HepG2 (cell line): ENCODE results near the gene SLCO4A1. TPM values are rescaled to one million over a fixed set of nuclear protein-coding genes. Genes with fewer than 3 reads are reported as not detected.

Experiments
- AFF4 ChIP-seq: sonication (generic); formaldehyde crosslinking; IDR thresholded peaks from 2 replicates; pipeline ENCODE4 v1.4.0; 2020; ENCODE audit warnings: missing genetic modification reagents
- CTCF ChIP-seq: sonication (generic); formaldehyde crosslinking; IDR thresholded peaks from 2 replicates; pipeline ENCODE4 v1.5.0; 2020; ENCODE audit warnings: mild to moderate bottlenecking, missing genetic modification reagents, moderate library complexity
- EHMT2 ChIP-seq: fragments of 200-600 bp; sonication (generic); IDR thresholded peaks from 2 replicates; pipeline ENCODE4 v1.7.0; 2017; ENCODE audit warnings: antibody characterized with exemption, low read depth, low read length, borderline replicate concordance
- GATA4 ChIP-seq: sonication (generic); IDR thresholded peaks from 2 replicates; pipeline ENCODE4 v1.6.1; 2016; ENCODE audit warnings: antibody characterized with exemption, low read depth, borderline replicate concordance
- GRHL1 ChIP-seq: sonication (generic); formaldehyde crosslinking; conservative IDR thresholded peaks from 2 replicates; pipeline ENCODE4 v1.8.0; 2022; ENCODE audit warnings: missing genetic modification reagents
- GTF3A ChIP-seq: sonication (generic); formaldehyde crosslinking; conservative IDR thresholded peaks from 2 replicates; pipeline ENCODE4 v1.4.0; 2020; ENCODE audit warnings: mild to moderate bottlenecking, missing genetic modification reagents
- HNF1B ChIP-seq: sonication (generic); formaldehyde crosslinking; IDR thresholded peaks from 2 replicates; pipeline ENCODE4 v1.5.1; 2020; ENCODE audit warnings: mild to moderate bottlenecking, moderate library complexity, missing genetic modification reagents
- IKZF4 ChIP-seq: sonication (generic); formaldehyde crosslinking; IDR thresholded peaks from 2 replicates; pipeline ENCODE4 v1.5.1; 2020; ENCODE audit warnings: borderline replicate concordance, mild to moderate bottlenecking, low read depth, missing genetic modification reagents; ENCODE audit errors: not compliant biosample characterization
- KMT2A ChIP-seq: sonication (generic); formaldehyde crosslinking; IDR thresholded peaks from 2 replicates; pipeline ENCODE4 v1.4.0; 2020; ENCODE audit warnings: missing genetic modification reagents
- MXD4 ChIP-seq: IDR thresholded peaks from 2 replicates; pipeline ENCODE4 v1.6.1; 2016; ENCODE audit warnings: mild to moderate bottlenecking, missing biosample characterization, missing genetic modification reagents
- RFX1 ChIP-seq: fragments of 450-650 bp; IDR thresholded peaks from 2 replicates; pipeline ENCODE4 v1.6.1; 2017
- SALL1 ChIP-seq: sonication (generic); formaldehyde crosslinking; IDR thresholded peaks from 2 replicates; pipeline ENCODE4 v1.8.0; 2022; ENCODE audit warnings: mild to moderate bottlenecking, missing genetic modification reagents
- THAP7 ChIP-seq: sonication (generic); formaldehyde crosslinking; IDR thresholded peaks from 2 replicates; pipeline ENCODE4 v1.8.1; 2023; ENCODE audit warnings: mild to moderate bottlenecking, missing genetic modification reagents
- U2AF1 ChIP-seq: fragments of 200-400 bp; formaldehyde crosslinking; optimal IDR thresholded peaks from 2 replicates; pipeline ENCODE3; 2017; ENCODE audit warnings: mild to moderate bottlenecking, low read depth, low read length
- ZFP41 ChIP-seq: sonication (generic); formaldehyde crosslinking; IDR thresholded peaks from 2 replicates; pipeline ENCODE4 v1.4.0; 2020; ENCODE audit warnings: mild to moderate bottlenecking, missing genetic modification reagents, borderline replicate concordance
- polyA plus RNA-seq, 8 experiments: library from polyadenylated mRNA; depleted of rRNA in 3 of 8; stranded (reverse) in 7 of 8; unstranded in 1 of 8; fragments of >200 nt; fragmentation: Illumina TruSeq in 4 of 8; extraction: Trizol in 4 of 8; gene quantifications; 2 replicates each; pipeline versions ENCODE4 v1.2.1 to v1.2.3, GENCODE V29; 2011 to 2016; ENCODE audit warnings: low read depth in 4 of 8, missing spikeins in 1 of 8, mixed read lengths in 1 of 8; ENCODE audit not compliant: insufficient read depth in 1 of 8
- total RNA-seq, 5 experiments: library from RNA; depleted of rRNA; stranded (reverse); fragments of >200 nt; fragmentation: Illumina TruSeq; extraction: Trizol; gene quantifications; 2 replicates each; pipeline ENCODE4 v1.2.3, GENCODE V29; 2016; ENCODE audit warnings: low read depth in 1 of 5

The SLCO4A1 gene
- total and polyA plus RNA-seq, 2 of the 13 experiments (the other 11 are each of a cell fraction or from before 2014, with no cell fraction given) = 55.5 to 112 TPM

- no peak for TF ChIP-seq AFF4 (CRISPR knock-in tag)
- no peak for TF ChIP-seq ZFP41 (CRISPR knock-in tag)
- peak; percentile 51; the same call in 1 of the 2 replicates for TF ChIP-seq SALL1 (CRISPR knock-in tag)
- TF ChIP-seq KMT2A (CRISPR knock-in tag) = no peak
- peak; percentile 63 for TF ChIP-seq U2AF1
- 0 out of 2 replicates have a peak, but pooled peaks have one; percentile 63 for TF ChIP-seq GTF3A
- TF ChIP-seq GATA4 = no peak
- no peak for TF ChIP-seq RFX1
- no peak; the same call in 1 of the 2 replicates for TF ChIP-seq THAP7 (CRISPR knock-in tag)
- TF ChIP-seq IKZF4 = peak; percentile 28
- TF ChIP-seq HNF1B = no peak
- 0 out of 2 replicates have a peak, but pooled peaks have one; percentile 38 for TF ChIP-seq MXD4 (CRISPR knock-in tag)
- no peak for TF ChIP-seq GRHL1
- peak; percentile 20; the same call in 1 of the 2 replicates for TF ChIP-seq CTCF (CRISPR knock-in tag)
- no peak for TF ChIP-seq EHMT2
Observed at GRCh38 chr20:62663145-62664018, 21.1 kb downstream of the SLCO4A1 start (continued).
